Left lobe of liver (tissue), 2 donors: ENCODE results near the gene ASB11. TPM values are rescaled to one million over a fixed set of nuclear protein-coding genes. Genes with fewer than 3 reads are reported as not detected.

Experiments
- ATAC-seq: fragments of 200-7000 bp; cut with Tn5 transposase; one replicate; pipeline ENCODE4 v1.9.1; 2020; ENCODE audit warnings: mild to moderate bottlenecking, moderate library complexity
- DNase-seq: peaks from one replicate; pipeline ENCODE4 v3.0.0-alpha.2; 2020; ENCODE audit warnings: low spot score
- total RNA-seq: library from RNA; stranded (reverse); gene quantifications from one replicate; pipeline ENCODE4 v1.2.1, GENCODE V29; 2021
- donor health status: DM: no; HTN: no; CAD: no; lungs with moderate emphysema.
- donor health status: DM: no; HTN: yes; CAD: no.

The ASB11 gene
- not detected for total RNA-seq

- ATAC-seq: no peak
Measured at GRCh38 chrX:15315509-15315908, at the start of gene ASB11. ASB11 (minus strand) TSS chrX:15315640; CDS start chrX:15315605, 35 bp downstream.

GRCh38 chrX:15359701-15360100 is 44.3 kb upstream of the ASB11 start:
- ATAC-seq: no peak
- DNase-seq: no peak

More at GRCh38 chrX:15315509-15315908, at the start of gene ASB11:
- no peak for DNase-seq

GRCh38 chrX:15358533-15358932 is 43.1 kb upstream of the ASB11 start:
- no peak for DNase-seq

GRCh38 chrX:15356444-15356843 is 41.0 kb upstream of the ASB11 start:
- DNase-seq (no peak), ATAC-seq (peak; percentile 38)

More at GRCh38 chrX:15358533-15358932, 43.1 kb upstream of the ASB11 start:
- no peak for ATAC-seq

- DNase-seq (no peak), ATAC-seq (no peak)
Measured at GRCh38 chrX:15350329-15350996, 35.0 kb upstream of the ASB11 start.

GRCh38 chrX:15349046-15349445 is 33.6 kb upstream of the ASB11 start:
- no peak for DNase-seq
- peak; percentile 88 for ATAC-seq

GRCh38 chrX:15345976-15346375 is 30.5 kb upstream of the ASB11 start:
- DNase-seq (no peak), ATAC-seq (no peak)

GRCh38 chrX:15344106-15344505 is 28.7 kb upstream of the ASB11 start:
- DNase-seq: no peak
- no peak for ATAC-seq

- DNase-seq: no peak
Measured at GRCh38 chrX:15343075-15343476, 27.6 kb upstream of the ASB11 start.

GRCh38 chrX:15340867-15341266 is 25.4 kb upstream of the ASB11 start:
- no peak for DNase-seq
- ATAC-seq: no peak

More at GRCh38 chrX:15343075-15343476, 27.6 kb upstream of the ASB11 start:
- peak; percentile 64 for ATAC-seq

- no peak for DNase-seq
- ATAC-seq: no peak
Measured at GRCh38 chrX:15336023-15336413, 20.6 kb upstream of the ASB11 start.

- DNase-seq (peak; percentile 96), ATAC-seq (peak; percentile 99)
Measured at GRCh38 chrX:15335135-15336022, 19.9 kb upstream of the ASB11 start, which contains the start of gene PIGA. PIGA (minus strand) TSS chrX:15335523; CDS start chrX:15331930, 3,593 bp downstream.

- ATAC-seq (no peak), DNase-seq (no peak)
Measured at GRCh38 chrX:15334561-15334960, 19.1 kb upstream of the ASB11 start.

- ATAC-seq (no peak), DNase-seq (no peak)
Measured at GRCh38 chrX:15328821-15329220, 13.4 kb upstream of the ASB11 start.

GRCh38 chrX:15328131-15328530 is 12.7 kb upstream of the ASB11 start:
- ATAC-seq (no peak), DNase-seq (no peak)

GRCh38 chrX:15322472-15322871 is 7.0 kb upstream of the ASB11 start:
- DNase-seq (no peak), ATAC-seq (no peak)

- DNase-seq (no peak), ATAC-seq (no peak)
Measured at GRCh38 chrX:15322072-15322471, 6.6 kb upstream of the ASB11 start.

- ATAC-seq: no peak
- DNase-seq: no peak
Measured at GRCh38 chrX:15321447-15321846, 6.0 kb upstream of the ASB11 start.

- no peak for DNase-seq
- ATAC-seq: no peak
Measured at GRCh38 chrX:15320297-15320696, 4.9 kb upstream of the ASB11 start.

GRCh38 chrX:15319075-15319474 is 3.6 kb upstream of the ASB11 start:
- no peak for DNase-seq
- ATAC-seq: no peak

- DNase-seq (no peak), ATAC-seq (no peak)
Measured at GRCh38 chrX:15314472-15314871, 968 bp downstream of the ASB11 start.

GRCh38 chrX:15311119-15311518 is 4.3 kb downstream of the ASB11 start:
- ATAC-seq: no peak
- no peak for DNase-seq
